ENCODE data around the gene DVL1. TPM values are rescaled to one million over a fixed set of nuclear protein-coding genes. Genes with fewer than 3 reads are reported as not detected.

The DVL1 gene
- total and polyA plus RNA-seq, 9 of the 15 experiments (the other 6 are each of a cell fraction or from before 2014, with no cell fraction given) = 0.62 to 135 (median 24.3) TPM

GRCh38 chr1:1325288-1326074, 23.7 kb downstream of the DVL1 start:
- Histone ChIP-seq H3K9ac (ENCODE audit: insufficient read depth in 1 of 2, low read depth in 2 of 2, low read length in 2 of 2) (peak overlapping the region; percentile 93 to 99), H2AFZ (ENCODE audit: low read depth, low read length) (no peak overlapping the region), H3K4me1 (replicated peaks in 1 of 2; ENCODE audit: control insufficient read depth in 2 of 2, insufficient read depth in 2 of 2, low read length in 2 of 2) (peaks cover 16 to 90% of the 10 kb centered on the region in 2 experiments), H3K27me3 (ENCODE audit: control insufficient read depth in 2 of 2, insufficient read depth in 2 of 2, low read length in 2 of 2) (no peaks in the 10 kb centered on the region), H3K4me2 (ENCODE audit: insufficient read depth, low read length) (peak overlapping the region; percentile 85), H4K20me1 (replicated peaks; ENCODE audit: control insufficient read depth, insufficient read depth, low read length) (peaks cover 6% of the 10 kb centered on the region; the same call in 1 of the 2 replicates), H3K4me3 (peak overlapping the region; percentile 99), H3K9me1 (ENCODE audit: control insufficient read depth, insufficient read depth, low read length) (peaks cover under 1% of the 10 kb centered on the region), H3K79me2 (ENCODE audit: control insufficient read depth, insufficient read depth, low read length) (peaks cover 55% of the 10 kb centered on the region), H3K9me3 (replicated peaks; ENCODE audit: control insufficient read depth, insufficient read depth, low read depth, low read length) (peaks cover 6% of the 10 kb centered on the region), H3K27ac (ENCODE audit: extremely low read depth, low read depth, low read length) (peak overlapping the region; percentile 69), H3K36me3 (ENCODE audit: control insufficient read depth, insufficient read depth, low read length) (peaks cover 40% of the 10 kb centered on the region; the same call in 1 of the 3 replicates)
- 27% methylated on average over 14 of the region's 16 CpGs for WGBS (ENCODE audit: insufficient coverage, low coverage, missing lambda C conversion rate)
- ATAC-seq = no peak
- BruUV-seq (replicated peaks) = no TSS peak
- ChIA-PET CTCF (ENCODE audit: low intra/inter-chr PET ratio) (no interaction called here), POLR2A (interaction anchor here (0.6 to 1.9 kb wide), 4 partner anchors 9 to 243 kb away, joined by 3 to 6 read pairs (median 5); no protein-coding TSS in a partner anchor)
- intact Hi-C loops (cut with micrococcal nuclease) = loop anchor here (2.0 kb wide), 1 partner anchor 17 kb away; the partner anchor contains the start of gene PUSL1
- no peak for DNase-seq (ENCODE audit: extremely low read depth in 1 of 4, low spot score in 3 of 4)
- FAIRE-seq = peak; percentile 19
- in situ Hi-C loops (cut with MboI) = no loop called here
- TF ChIP-seq MAX (CRISPR knock-in tag; IDR thresholded peaks at IDR 0.05) = peak; percentile 54; the same call in 1 of the 2 replicates
- no peak for TF ChIP-seq THAP12 (CRISPR knock-in tag; IDR thresholded peaks at IDR 0.05)
- TF ChIP-seq ZNF134 (CRISPR knock-in tag; conservative IDR thresholded peaks at IDR 0.05) = no peak
- TF ChIP-seq YY1 (IDR thresholded peaks at IDR 0.05; ENCODE audit: borderline replicate concordance in 1 of 3, control insufficient read depth in 1 of 3, extremely low read depth in 1 of 3, insufficient read depth in 3 of 3, insufficient read length in 1 of 3, insufficient replicate concordance in 2 of 3, low read depth in 1 of 3, low read length in 2 of 3) = peak in 1 of 3 experiments; percentile 5
- TF ChIP-seq CBFB (CRISPR knock-in tag; IDR thresholded peaks at IDR 0.05) = 0 out of 2 replicates have a peak, but pooled peaks have one; percentile 15
- TF ChIP-seq MIER1 (IDR thresholded peaks at IDR 0.05; ENCODE audit: low read depth) = no peak
- peak; percentile 47; the same call in 1 of the 2 replicates for TF ChIP-seq POLR2G (IDR thresholded peaks at IDR 0.05; ENCODE audit: low read depth, low read length)
- no peak for TF ChIP-seq ZNF644 (tag; IDR thresholded peaks at IDR 0.05; ENCODE audit: low read depth)
- TF ChIP-seq ERF (CRISPR knock-in tag; IDR thresholded peaks at IDR 0.05) = no peak
- TF ChIP-seq NEUROD1 (IDR thresholded peaks at IDR 0.05; ENCODE audit: borderline replicate concordance, low read depth, low read length, partially characterized antibody) = no peak
- TF ChIP-seq NCOA4 (IDR thresholded peaks at IDR 0.05; ENCODE audit: partially characterized antibody) = no peak
- TF ChIP-seq SIN3A (IDR thresholded peaks at IDR 0.05; ENCODE audit: borderline replicate concordance in 2 of 2, control insufficient read depth in 1 of 2, low read depth in 2 of 2, low read length in 2 of 2) = 0 out of 4 replicates have a peak, but pooled peaks of 1 of the 2 experiments have one; percentile 51
- no peak for TF ChIP-seq KDM1A (IDR thresholded peaks at IDR 0.05)
- peak; percentile 1 for TF ChIP-seq CHD1 (IDR thresholded peaks at IDR 0.05; ENCODE audit: low read length)
